ENCODE data around the gene SEMA4D.

SEMA4D gene

GRCh38 chr9:89402695-89403427, 95.1 kb downstream of the SEMA4D start:
- FAIRE-seq, result no peak

- FAIRE-seq, result no peak
These were observed 97.4 kb downstream of the SEMA4D start for GRCh38 chr9:89400403-89401116.

- no peak for FAIRE-seq
These were observed 99.3 kb downstream of the SEMA4D start for GRCh38 chr9:89398621-89399020.

GRCh38 chr9:89397471-89397870, 100.4 kb downstream of the SEMA4D start:
- FAIRE-seq, result no peak

GRCh38 chr9:89395931-89396710, 101.8 kb downstream of the SEMA4D start:
- FAIRE-seq, result no peak

- FAIRE-seq, result no peak
These were observed 103.5 kb downstream of the SEMA4D start for GRCh38 chr9:89394412-89394811.

- no peak for FAIRE-seq
These were observed 106.3 kb downstream of the SEMA4D start for GRCh38 chr9:89391585-89391984.

GRCh38 chr9:89390578-89391116, 107.3 kb downstream of the SEMA4D start:
- FAIRE-seq, result no peak

GRCh38 chr9:89390068-89390555, 107.8 kb downstream of the SEMA4D start:
- FAIRE-seq, result no peak

- FAIRE-seq, result no peak
These were observed 109.1 kb downstream of the SEMA4D start for GRCh38 chr9:89388868-89389177.

GRCh38 chr9:89388084-89388867, 109.6 kb downstream of the SEMA4D start:
- FAIRE-seq, result no peak

GRCh38 chr9:89387197-89387849, 110.6 kb downstream of the SEMA4D start:
- no peak for FAIRE-seq

GRCh38 chr9:89386797-89387196, 111.1 kb downstream of the SEMA4D start:
- FAIRE-seq, result no peak

- FAIRE-seq, result no peak
These were observed 111.7 kb downstream of the SEMA4D start for GRCh38 chr9:89386206-89386605.

GRCh38 chr9:89384783-89385182, 113.1 kb downstream of the SEMA4D start:
- no peak for FAIRE-seq

GRCh38 chr9:89383721-89384300, 114.1 kb downstream of the SEMA4D start:
- FAIRE-seq, result no peak

- FAIRE-seq, result no peak
These were observed 114.7 kb downstream of the SEMA4D start for GRCh38 chr9:89383030-89383720.

- FAIRE-seq, result no peak
These were observed 115.6 kb downstream of the SEMA4D start for GRCh38 chr9:89382026-89382986.

- FAIRE-seq, result no peak
These were observed 116.7 kb downstream of the SEMA4D start for GRCh38 chr9:89381308-89381609.
